22Rv1 (cell line): ENCODE results near the gene SMDT1.

Experiments used
- H3K27ac ChIP-seq: fragments of 450-650 bp; 2 replicates; pipeline ENCODE4 v1.5.1; 2017
- CTCF ChIP-seq: fragments of 450-650 bp; IDR thresholded peaks from 2 replicates; pipeline ENCODE4 v1.5.1; 2017; ENCODE audit warnings: mild to moderate bottlenecking
- ZFX ChIP-seq: fragments of 450-650 bp; IDR thresholded peaks from 2 replicates; pipeline ENCODE4 v1.6.1; 2017; ENCODE audit warnings: antibody characterized with exemption, borderline replicate concordance

The SMDT1 gene

DNA sequence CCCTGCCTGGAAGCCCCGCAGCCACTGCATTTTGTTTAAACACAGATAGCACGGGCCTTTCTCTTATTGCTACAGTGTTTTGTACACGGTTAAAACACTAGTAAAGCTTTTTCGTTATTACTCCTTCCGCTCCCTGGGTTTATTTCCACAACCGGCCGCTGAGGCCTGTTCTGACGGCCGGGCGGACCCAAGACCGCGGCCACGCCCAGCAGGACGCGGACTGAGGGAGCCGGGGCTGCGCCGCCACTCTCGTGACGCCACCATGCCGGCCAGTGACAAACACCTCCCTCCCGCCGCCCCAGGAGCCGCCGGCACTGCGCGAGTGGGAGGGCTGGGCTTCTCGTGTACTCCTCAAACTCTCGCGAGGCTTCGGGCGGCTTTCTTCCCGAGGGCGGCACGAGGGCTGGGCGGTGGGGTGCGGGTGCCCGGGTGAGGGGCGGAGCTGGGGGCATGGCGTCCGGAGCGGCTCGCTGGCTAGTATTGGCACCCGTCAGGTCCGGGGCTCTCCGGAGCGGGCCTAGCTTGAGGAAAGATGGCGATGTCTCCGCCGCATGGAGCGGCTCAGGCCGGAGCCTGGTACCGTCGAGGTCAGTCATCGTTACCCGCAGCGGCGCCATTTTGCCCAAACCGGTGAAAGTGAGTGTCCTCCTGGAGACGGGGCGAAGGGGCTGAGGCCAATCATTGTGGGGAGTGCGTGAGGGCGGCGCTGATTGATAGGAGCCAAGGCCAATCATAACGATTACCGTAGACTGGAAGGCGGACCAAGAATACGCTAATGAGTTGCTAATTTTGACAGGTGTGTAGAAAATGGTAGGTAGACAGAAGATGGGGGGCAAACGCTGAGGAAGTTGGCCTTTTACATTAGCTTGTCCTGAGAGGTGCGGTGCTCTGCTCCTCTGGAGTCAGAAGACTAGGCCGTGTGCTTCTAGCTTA, at the start of gene SMDT1:
SMDT1 (plus strand) TSS at position 382 of the 933 bp plus-strand sequence; CDS start at position 451, 69 bp downstream.
- TF ChIP-seq ZFX (no peak), CTCF (no peak)
- peak within 1 kb of the TSS; percentile 91 for H3K27ac ChIP-seq

- TF ChIP-seq ZFX = no peak
- TF ChIP-seq CTCF = no peak
These were observed 46.0 kb upstream of the SMDT1 start for GRCh38 chr22:42033263-42034181.

DNA sequence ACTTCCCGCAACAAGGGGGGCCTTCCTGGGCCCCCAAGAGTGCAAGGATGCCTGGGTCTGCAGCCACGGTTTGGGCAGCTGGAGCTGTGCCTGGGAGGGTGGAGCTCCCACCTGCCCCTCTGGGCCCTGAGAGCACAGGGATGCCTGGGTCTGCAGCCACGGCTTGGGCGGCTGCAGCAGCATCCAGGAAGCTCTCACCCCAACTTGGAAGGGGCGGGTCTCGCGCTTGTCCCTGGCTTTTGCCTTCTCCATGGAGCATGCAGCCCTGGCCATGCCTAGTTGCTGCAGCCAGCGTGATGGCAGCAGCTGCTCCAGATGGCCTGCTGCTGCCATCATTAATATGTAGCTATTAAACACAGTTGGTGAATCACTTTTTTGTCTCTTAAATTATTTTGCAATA, 44.2 kb upstream of the SMDT1 start:
- TF ChIP-seq CTCF = no peak
- TF ChIP-seq ZFX = no peak
- no peak overlapping the region for H3K27ac ChIP-seq

More at GRCh38 chr22:42033263-42034181, 46.0 kb upstream of the SMDT1 start:
- no peak overlapping the region for H3K27ac ChIP-seq

- no peak overlapping the region for H3K27ac ChIP-seq
- TF ChIP-seq CTCF (no peak), ZFX (no peak)
These were observed 40.2 kb upstream of the SMDT1 start for GRCh38 chr22:42039271-42039670.

DNA sequence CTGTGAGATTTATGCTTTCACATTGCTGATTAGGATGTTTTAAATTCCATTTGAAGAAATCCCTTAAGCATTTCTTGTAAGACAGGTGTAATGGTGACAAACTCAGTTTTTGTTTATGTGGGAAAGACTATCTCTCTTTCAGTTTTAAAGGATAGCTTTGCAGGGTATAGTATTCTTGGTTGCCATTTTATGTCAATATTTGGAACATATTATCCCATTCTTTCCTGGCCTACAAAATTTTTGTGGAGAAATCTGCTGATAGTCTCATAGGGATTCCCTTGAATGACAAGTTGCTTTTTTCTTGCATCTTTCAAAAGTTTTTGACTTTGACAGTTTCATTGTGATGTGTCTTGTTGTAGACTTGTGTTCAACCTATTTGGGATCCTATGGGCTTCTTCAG, 37.7 kb upstream of the SMDT1 start:
- no peak for TF ChIP-seq CTCF
- TF ChIP-seq ZFX = no peak
- no peak overlapping the region for H3K27ac ChIP-seq

DNA sequence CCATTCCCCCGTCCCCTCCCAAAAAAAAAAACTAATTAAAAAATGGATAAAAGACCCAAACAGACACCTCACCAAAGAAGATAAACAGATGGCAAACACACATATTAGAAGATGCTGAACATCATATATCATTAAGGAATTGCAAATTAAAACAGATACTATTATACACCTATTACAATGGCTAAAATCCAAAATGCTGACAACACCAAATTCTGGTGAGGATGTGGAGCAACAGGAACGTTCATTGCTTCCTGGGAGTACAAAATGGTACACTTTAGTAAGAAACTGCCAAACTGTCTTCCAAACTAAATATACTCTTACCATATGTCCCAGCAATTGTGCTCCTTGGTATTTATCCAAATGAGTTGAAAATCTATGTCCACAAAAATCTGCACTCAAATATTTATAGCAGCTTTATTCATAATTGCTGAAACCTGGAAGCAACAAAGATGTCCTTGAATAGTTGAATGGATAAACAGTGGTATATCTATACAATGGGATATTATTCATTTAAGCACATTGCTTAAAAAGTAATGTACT, 28.8 kb upstream of the SMDT1 start:
- no peak overlapping the region for H3K27ac ChIP-seq
- TF ChIP-seq CTCF (no peak), ZFX (no peak)

DNA sequence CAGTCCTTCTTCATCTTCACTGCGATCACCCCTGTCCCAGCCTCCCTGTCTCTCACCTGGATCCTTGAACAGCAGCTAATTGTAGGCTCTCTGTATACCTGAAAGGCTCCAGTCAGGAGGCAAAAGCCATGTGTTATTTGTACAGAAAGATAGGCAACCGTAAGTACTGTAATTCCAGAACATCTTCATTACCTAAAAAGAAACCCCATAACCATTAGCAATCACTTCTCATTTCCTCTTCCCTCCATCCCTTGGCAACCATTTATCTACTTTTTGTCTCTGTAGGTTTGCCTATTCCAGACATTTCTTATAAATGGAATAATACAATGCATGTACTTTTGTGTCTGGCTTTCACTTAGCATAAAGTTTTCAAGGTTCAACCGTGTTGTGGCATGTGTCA, 26.7 kb upstream of the SMDT1 start:
- TF ChIP-seq ZFX (no peak), CTCF (no peak)
- no peak overlapping the region for H3K27ac ChIP-seq
